ACHN (cell line): ENCODE data around the gene ERBIN.
"Not testable (repeated sequence)": the region's sequence is repeated elsewhere in the genome, so short reads cannot be mapped to it uniquely, and the experiment has no call there.

Experiments
- DNase-seq: peaks from one replicate; pipeline ENCODE4 v3.0.0-alpha.2; 2015
- in situ Hi-C: cut with HindIII; loops from 2 replicates; pipeline ENCODE4 v1.10.0; 2017; ENCODE audit warnings: low sequenced_read_pairs, low pct_ligation_motif_present, low pct_unique_long_range_greater_than_20kb

Gene ERBIN, protein sequence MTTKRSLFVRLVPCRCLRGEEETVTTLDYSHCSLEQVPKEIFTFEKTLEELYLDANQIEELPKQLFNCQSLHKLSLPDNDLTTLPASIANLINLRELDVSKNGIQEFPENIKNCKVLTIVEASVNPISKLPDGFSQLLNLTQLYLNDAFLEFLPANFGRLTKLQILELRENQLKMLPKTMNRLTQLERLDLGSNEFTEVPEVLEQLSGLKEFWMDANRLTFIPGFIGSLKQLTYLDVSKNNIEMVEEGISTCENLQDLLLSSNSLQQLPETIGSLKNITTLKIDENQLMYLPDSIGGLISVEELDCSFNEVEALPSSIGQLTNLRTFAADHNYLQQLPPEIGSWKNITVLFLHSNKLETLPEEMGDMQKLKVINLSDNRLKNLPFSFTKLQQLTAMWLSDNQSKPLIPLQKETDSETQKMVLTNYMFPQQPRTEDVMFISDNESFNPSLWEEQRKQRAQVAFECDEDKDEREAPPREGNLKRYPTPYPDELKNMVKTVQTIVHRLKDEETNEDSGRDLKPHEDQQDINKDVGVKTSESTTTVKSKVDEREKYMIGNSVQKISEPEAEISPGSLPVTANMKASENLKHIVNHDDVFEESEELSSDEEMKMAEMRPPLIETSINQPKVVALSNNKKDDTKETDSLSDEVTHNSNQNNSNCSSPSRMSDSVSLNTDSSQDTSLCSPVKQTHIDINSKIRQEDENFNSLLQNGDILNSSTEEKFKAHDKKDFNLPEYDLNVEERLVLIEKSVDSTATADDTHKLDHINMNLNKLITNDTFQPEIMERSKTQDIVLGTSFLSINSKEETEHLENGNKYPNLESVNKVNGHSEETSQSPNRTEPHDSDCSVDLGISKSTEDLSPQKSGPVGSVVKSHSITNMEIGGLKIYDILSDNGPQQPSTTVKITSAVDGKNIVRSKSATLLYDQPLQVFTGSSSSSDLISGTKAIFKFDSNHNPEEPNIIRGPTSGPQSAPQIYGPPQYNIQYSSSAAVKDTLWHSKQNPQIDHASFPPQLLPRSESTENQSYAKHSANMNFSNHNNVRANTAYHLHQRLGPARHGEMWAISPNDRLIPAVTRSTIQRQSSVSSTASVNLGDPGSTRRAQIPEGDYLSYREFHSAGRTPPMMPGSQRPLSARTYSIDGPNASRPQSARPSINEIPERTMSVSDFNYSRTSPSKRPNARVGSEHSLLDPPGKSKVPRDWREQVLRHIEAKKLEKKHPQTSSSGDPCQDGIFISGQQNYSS (N-terminal part only)

DNA sequence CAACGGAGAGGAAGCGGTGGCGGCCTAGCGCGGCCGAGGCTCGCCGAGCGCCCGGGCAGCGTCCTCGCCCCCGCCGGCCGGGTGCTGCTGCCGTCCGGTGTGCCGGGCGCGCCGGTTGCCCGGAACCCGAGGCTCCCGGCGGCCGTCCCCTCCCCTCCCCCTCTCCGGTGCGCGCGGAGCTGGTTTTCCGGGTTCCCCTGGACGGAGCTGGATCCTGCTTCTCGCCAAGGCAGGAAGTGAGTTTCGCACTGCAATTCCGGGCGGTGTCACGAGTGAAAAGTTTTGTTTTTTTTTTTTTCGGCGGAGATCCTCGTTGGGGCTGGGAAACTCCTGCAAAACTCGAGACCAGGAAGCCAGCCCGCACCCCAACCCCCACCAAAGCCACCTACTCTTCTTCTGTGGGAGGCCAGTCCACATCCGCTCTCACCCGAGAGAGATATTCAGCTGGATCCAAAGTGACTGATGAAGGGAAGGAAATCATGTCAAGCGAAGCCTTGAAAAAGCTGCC lies at the start of gene ERBIN:
ERBIN (plus strand) TSS at position 300 of the 508 bp plus-strand sequence. CDS start 66,144 bp downstream, outside the sequence.
- DNase-seq, result peak; percentile 74
- in situ Hi-C loops, result no loop called here

DNA sequence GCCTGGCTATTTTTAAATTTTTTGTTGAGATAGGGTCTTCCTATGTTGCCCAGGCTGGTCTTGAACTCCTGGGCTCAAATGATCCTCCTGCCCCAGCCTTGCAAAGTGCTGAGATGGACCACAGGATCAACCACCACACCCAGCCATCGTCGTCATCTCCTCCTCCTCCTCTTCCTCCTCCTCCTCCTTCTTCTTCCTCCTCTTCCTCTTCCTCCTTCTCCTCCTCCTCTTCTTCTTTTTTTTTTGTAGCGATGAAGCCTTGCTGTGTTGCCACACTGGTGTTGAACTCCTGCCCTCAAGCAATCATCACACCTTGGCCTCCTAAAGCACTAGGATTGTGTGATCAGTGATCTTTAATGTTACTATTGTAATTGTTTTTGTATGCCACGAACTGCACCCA lies 49.4 kb upstream of the ERBIN start:
- in situ Hi-C loops, result no loop called here
- DNase-seq, result no peak

DNA sequence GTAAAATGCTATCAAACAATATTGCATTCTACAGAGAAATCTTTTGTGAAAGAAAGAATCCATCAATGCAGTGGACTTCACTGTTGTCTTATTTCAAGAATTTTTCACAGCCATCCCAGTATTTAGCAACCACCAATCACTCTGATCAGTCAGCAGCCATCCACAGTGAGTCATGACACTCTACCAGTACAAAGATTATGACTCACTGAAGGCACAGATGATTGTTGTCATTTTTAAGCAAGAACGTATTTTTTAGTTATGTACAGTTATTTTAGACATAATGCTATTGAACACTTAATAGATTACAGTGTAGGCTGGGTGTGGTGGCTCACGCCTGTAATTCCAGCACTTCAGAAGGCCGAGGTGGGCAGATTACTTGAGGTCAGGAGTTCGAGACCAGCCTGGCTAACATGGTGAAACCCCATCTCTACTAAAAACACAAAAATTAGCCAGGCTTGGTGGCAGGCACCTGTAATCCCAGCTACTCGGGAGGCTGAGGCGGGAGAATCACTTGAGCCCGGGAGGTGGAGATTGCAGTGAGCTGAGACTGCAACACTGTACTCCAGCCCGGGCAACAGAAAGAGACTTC lies 46.6 kb upstream of the ERBIN start:
- DNase-seq, result peak; percentile 73
- in situ Hi-C loops, result not testable (repeated sequence)

DNA sequence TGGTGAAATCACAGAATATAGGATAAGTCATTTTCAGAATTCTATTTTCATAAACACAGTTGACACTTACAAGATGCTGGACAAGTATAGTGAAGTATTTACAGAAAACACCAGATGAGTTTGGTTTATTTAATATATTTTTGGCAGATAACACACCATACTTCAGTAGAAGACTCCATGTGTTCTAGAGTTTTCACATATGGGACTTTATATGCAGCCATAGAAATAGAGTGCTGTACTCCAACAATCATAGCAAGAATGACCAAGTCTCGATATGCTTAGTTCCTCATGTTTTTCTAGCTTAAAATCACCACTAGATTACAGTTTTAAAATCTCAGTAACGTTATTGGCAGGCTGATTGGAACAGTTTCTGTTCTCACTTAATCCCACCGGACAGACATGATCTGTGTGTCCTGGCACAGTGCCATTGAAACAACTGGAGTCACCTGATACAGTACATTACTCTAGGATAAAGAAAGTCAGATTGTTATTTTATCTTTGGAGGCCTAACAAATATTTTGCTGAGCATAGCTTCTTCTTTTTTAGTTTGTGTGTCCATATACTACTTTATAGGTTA lies 45.8 kb upstream of the ERBIN start:
- DNase-seq, result no peak
- in situ Hi-C loops, result no loop called here

DNA sequence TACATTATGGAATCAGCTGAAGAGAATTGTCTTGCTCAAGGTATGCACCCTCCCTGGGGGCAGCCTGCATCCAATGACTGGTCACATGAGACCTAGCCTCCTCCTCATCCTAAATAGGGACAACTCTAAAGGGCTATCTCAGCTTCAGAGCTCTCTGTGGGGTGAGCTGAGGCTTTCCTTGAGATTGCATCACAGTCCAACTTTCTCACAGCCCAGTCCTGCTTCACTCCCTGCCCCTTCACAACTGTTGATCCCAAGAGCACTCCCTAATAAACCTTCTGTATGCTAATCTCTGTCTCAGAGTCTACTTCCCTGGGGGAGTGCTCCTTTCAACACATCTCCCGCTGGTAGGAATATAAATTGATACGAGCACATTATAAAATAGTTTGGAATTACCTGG lies 44.1 kb upstream of the ERBIN start:
- DNase-seq, result no peak
- in situ Hi-C loops, result no loop called here

- DNase-seq, result no peak
- in situ Hi-C loops, result no loop called here
These were observed 42.9 kb upstream of the ERBIN start for GRCh38 chr5:65883461-65883860.

GRCh38 chr5:65886387-65886786 lies 40.0 kb upstream of the ERBIN start:
- in situ Hi-C loops, result no loop called here
- DNase-seq, result no peak

GRCh38 chr5:65892024-65892423 lies 34.4 kb upstream of the ERBIN start:
- DNase-seq, in situ Hi-C loops: not testable (repeated sequence)

- in situ Hi-C loops, result no loop called here
- no peak for DNase-seq
These were observed 33.6 kb upstream of the ERBIN start for GRCh38 chr5:65892801-65893200.

DNA sequence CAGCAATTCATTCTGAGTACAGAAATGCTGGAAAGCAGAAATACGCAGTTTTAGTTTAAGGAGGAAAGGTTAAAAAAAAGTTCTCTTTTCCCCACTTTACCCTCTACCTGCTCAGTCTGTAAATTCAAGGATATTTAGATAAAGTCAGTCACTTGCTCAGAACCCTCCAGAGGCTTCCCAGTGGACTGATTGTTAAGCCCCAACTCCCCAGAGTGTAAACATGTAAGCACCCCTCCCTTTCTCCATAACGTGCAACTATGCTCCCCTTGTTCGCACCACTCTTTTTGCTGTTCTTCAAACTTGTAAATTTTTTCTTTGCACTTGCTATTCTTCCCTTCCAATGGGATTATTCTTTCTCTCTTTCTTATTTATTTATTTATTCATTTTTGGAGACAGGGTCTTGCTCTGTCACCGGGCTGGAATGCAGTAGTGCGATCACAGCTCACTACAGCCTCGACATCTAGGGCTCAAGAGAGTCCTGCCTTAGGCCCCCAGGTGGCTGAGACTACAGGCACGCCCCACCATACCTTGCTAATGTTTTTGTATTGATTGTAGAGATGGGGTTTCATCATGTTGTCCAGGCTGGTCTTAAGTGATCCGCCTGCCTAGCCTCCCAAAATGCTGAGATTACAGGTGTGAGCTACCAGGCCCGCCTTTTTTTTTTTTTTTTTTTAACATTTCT lies 32.5 kb upstream of the ERBIN start:
- in situ Hi-C loops, result no loop called here
- no peak for DNase-seq

- in situ Hi-C loops, result no loop called here
- no peak for DNase-seq
These were observed 30.5 kb upstream of the ERBIN start for GRCh38 chr5:65895891-65896290.

- in situ Hi-C loops, result no loop called here
- DNase-seq, result no peak
These were observed 25.6 kb upstream of the ERBIN start for GRCh38 chr5:65900746-65901145.

DNA sequence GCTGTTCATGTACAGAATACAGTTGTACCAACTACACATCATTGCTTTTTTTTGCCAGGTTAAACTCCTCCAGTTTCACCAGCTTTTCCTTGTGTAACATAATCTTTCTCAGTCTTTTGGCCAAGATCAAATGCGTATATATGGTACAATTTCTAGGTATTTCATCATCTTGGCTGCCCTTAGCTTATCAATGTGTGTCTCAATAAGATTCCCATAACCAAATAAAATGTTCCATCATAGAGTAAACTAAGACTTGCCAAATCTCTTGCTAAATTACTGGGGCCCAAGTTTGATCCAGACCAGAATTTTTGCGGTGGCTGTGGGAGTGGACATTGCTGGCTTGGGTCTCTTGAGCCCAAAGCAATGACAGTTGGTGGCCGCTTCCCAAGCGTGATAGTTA lies 24.3 kb upstream of the ERBIN start:
- in situ Hi-C loops, result no loop called here
- no peak for DNase-seq

GRCh38 chr5:65903581-65903980 lies 22.8 kb upstream of the ERBIN start:
- in situ Hi-C loops, result no loop called here
- DNase-seq, result no peak

GRCh38 chr5:65906256-65906655 lies 20.1 kb upstream of the ERBIN start:
- no peak for DNase-seq
- in situ Hi-C loops, result no loop called here

DNA sequence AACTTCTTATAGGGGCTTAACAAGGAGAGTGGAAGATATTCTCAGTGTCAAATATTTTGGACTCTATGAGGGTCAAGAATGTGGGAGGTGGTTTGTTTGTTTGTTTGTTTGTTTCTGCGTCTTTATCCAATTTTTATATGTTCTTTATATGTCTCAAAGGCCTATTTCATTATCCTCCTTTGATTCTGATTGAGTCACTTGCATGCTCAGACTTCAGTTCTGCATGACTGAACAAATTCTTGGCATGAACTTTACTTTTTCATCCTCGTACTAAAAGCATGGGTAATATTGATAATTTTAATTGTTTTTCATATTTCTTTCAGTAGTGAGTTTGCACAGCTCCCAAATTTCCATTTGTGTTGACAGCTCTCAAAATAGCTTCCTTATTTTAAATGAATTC lies 19.2 kb upstream of the ERBIN start:
- DNase-seq, result peak; percentile 68
- in situ Hi-C loops, result no loop called here

GRCh38 chr5:65910711-65911110 lies 15.7 kb upstream of the ERBIN start:
- in situ Hi-C loops, result no loop called here
- no peak for DNase-seq

- in situ Hi-C loops, result no loop called here
- DNase-seq, result no peak
These were observed 14.1 kb upstream of the ERBIN start for GRCh38 chr5:65912311-65912710.
